ENCODE results near the gene MARCHF2.

Gene MARCHF2

GRCh38 chr19:8396563-8397203 lies 16.4 kb upstream of the MARCHF2 start (continued):
- no peak for TF ChIP-seq ZNF777 (tag by site-specific recombination; IDR thresholded peaks at IDR 0.05; ENCODE audit: borderline replicate concordance)
- peak; percentile 73 for TF ChIP-seq EGR2 (tag by site-specific recombination; IDR thresholded peaks at IDR 0.05; ENCODE audit: low read depth)
- no peak for TF ChIP-seq ZNF416 (tag by site-specific recombination; IDR thresholded peaks at IDR 0.05)
- TF ChIP-seq ZNF501 (tag by site-specific recombination; IDR thresholded peaks at IDR 0.05) = no peak
- no peak for TF ChIP-seq ZNF169 (tag by site-specific recombination; IDR thresholded peaks at IDR 0.05)
- no peak for TF ChIP-seq FEZF1 (tag by site-specific recombination; IDR thresholded peaks at IDR 0.05)
- TF ChIP-seq GFI1B (tag by site-specific recombination; IDR thresholded peaks at IDR 0.05) = no peak
- TF ChIP-seq ZBTB8A (tag by site-specific recombination; IDR thresholded peaks at IDR 0.05) = no peak; the same call in 1 of the 2 replicates
- no peak for TF ChIP-seq ZFP41 (tag by site-specific recombination; IDR thresholded peaks at IDR 0.05; ENCODE audit: borderline replicate concordance)
- TF ChIP-seq ZBTB11 (tag by site-specific recombination; conservative IDR thresholded peaks at IDR 0.05; ENCODE audit: low read depth) = no peak
- no peak for TF ChIP-seq ZNF140 (tag by site-specific recombination; IDR thresholded peaks at IDR 0.05)
- TF ChIP-seq ZNF558 (tag by site-specific recombination; IDR thresholded peaks at IDR 0.05) = no peak
- TF ChIP-seq ZNF248 (tag by site-specific recombination; IDR thresholded peaks at IDR 0.05) = no peak
- peak; percentile 85 for TF ChIP-seq ZNF341 (tag by site-specific recombination; IDR thresholded peaks at IDR 0.05; ENCODE audit: low read depth)
- TF ChIP-seq ZNF776 (tag by site-specific recombination; IDR thresholded peaks at IDR 0.05; ENCODE audit: borderline replicate concordance) = no peak
- peak; percentile 97 for TF ChIP-seq ZNF16 (tag by site-specific recombination; IDR thresholded peaks at IDR 0.05; ENCODE audit: low read depth)
- TF ChIP-seq ZBTB6 (tag by site-specific recombination; IDR thresholded peaks at IDR 0.05) = no peak
- TF ChIP-seq SP3 (tag by site-specific recombination; IDR thresholded peaks at IDR 0.05) = peak; percentile 64
- no peak for TF ChIP-seq ZNF580 (tag by site-specific recombination; IDR thresholded peaks at IDR 0.05)
- no peak for TF ChIP-seq ZNF202 (tag by site-specific recombination; IDR thresholded peaks at IDR 0.05; ENCODE audit: borderline replicate concordance)
- no peak for TF ChIP-seq TCF7L2 (IDR thresholded peaks at IDR 0.05; ENCODE audit: borderline replicate concordance, low read depth, low read length)
- peak; percentile 83 for TF ChIP-seq KLF9 (tag by site-specific recombination; IDR thresholded peaks at IDR 0.05; ENCODE audit: low read depth)
- no peak for TF ChIP-seq ZNF426 (tag by site-specific recombination; IDR thresholded peaks at IDR 0.05)
- 0 out of 2 replicates have a peak, but pooled peaks have one; percentile 60 for TF ChIP-seq PBX3 (CRISPR knock-in tag; IDR thresholded peaks at IDR 0.05)
- TF ChIP-seq HOXA7 (CRISPR knock-in tag; IDR thresholded peaks at IDR 0.05; ENCODE audit: borderline replicate concordance) = no peak
- no peak for TF ChIP-seq ZNF274 (IDR thresholded peaks at IDR 0.05; ENCODE audit: low read length)
- no peak for TF ChIP-seq ZNF274 (tag by site-specific recombination; IDR thresholded peaks at IDR 0.05; ENCODE audit: borderline replicate concordance)
- no peak for TF ChIP-seq YY1 (tag by site-specific recombination; IDR thresholded peaks at IDR 0.05)
- no peak for TF ChIP-seq ZNF707 (tag by site-specific recombination; IDR thresholded peaks at IDR 0.05)
- no peak for TF ChIP-seq SCRT2 (tag by site-specific recombination; IDR thresholded peaks at IDR 0.05)
- TF ChIP-seq ZNF311 (tag by site-specific recombination; IDR thresholded peaks at IDR 0.05; ENCODE audit: borderline replicate concordance) = no peak
- no peak for TF ChIP-seq ZNF184 (tag by site-specific recombination; IDR thresholded peaks at IDR 0.05)
- peak; percentile 86 for TF ChIP-seq CTCF (tag by site-specific recombination; IDR thresholded peaks at IDR 0.05)
- no peak for TF ChIP-seq ZNF530 (tag by site-specific recombination; IDR thresholded peaks at IDR 0.05; ENCODE audit: low read depth)
- no peak for TF ChIP-seq ZFP37 (tag by site-specific recombination; IDR thresholded peaks at IDR 0.05)
